Testis (tissue), 2 donors: ENCODE results near the gene DCLK1.

Experiments
- POLR2A ChIP-seq: fragments of 450-650 bp; IDR thresholded peaks from one replicate; pipeline ENCODE4 v1.6.1; 2017; ENCODE audit warnings: antibody characterized with exemption, mild to moderate bottlenecking, moderate library complexity
- TF ChIP-seq, protein P1 (sequence below), 3 experiments: fragments of 450-650 bp in 2 of 3; fragments of 200-600 bp in 1 of 3; sonication (generic) in 1 of 3; IDR thresholded peaks; one replicate each; pipeline ENCODE4 v1.5.1; 2016 to 2019; ENCODE audit warnings: antibody characterized with exemption in 3 of 3, mild to moderate bottlenecking in 2 of 3, moderate library complexity in 1 of 3

DNA sequence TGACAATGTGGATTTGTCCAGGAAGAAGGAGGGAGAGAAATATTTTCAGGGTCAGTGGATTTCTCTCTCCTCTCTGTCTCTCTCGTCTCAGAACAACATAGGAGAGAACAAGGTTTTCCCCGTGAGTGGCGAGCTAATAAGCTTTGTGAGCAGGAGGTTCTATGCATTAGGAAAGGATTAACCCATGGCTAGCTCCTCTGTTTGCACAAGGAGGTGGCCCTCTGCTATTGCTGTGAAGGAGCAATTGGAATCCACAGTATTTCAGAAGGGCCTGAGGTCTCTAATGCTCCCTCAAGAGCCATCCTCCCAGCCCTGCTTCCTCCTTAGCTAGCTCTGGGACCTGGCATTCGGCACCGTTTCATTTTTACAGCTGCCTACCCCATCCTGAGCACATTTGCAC is 365.8 kb downstream of the DCLK1 start:
- TF ChIP-seq, protein P1, sequence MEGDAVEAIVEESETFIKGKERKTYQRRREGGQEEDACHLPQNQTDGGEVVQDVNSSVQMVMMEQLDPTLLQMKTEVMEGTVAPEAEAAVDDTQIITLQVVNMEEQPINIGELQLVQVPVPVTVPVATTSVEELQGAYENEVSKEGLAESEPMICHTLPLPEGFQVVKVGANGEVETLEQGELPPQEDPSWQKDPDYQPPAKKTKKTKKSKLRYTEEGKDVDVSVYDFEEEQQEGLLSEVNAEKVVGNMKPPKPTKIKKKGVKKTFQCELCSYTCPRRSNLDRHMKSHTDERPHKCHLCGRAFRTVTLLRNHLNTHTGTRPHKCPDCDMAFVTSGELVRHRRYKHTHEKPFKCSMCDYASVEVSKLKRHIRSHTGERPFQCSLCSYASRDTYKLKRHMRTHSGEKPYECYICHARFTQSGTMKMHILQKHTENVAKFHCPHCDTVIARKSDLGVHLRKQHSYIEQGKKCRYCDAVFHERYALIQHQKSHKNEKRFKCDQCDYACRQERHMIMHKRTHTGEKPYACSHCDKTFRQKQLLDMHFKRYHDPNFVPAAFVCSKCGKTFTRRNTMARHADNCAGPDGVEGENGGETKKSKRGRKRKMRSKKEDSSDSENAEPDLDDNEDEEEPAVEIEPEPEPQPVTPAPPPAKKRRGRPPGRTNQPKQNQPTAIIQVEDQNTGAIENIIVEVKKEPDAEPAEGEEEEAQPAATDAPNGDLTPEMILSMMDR (IDR thresholded peaks at IDR 0.05): no peak
- no peak for TF ChIP-seq POLR2A
